Mesenchymal stem cell (in vitro differentiated cells and primary cell): ENCODE data around the gene GFRAL.

Experiments used
- DNase-seq: peaks from one replicate; pipeline ENCODE4 v3.0.0-alpha.2; 2013
- H2AFZ ChIP-seq: one replicate; pipeline ENCODE4 v1.6.1; 2013; ENCODE audit warnings: low read depth, mild to moderate bottlenecking, control low read depth, inconsistent platforms, low read length, moderate library complexity
- H2AK5ac ChIP-seq: 2 replicates; pipeline ENCODE4 v1.6.1; 2013; ENCODE audit warnings: low read length, moderate library complexity, mild to moderate bottlenecking, inconsistent platforms; ENCODE audit not compliant: severe bottlenecking
- H2BK120ac ChIP-seq: one replicate; pipeline ENCODE4 v1.6.1; 2013; ENCODE audit warnings: low read depth, mild to moderate bottlenecking, inconsistent platforms, low read length, moderate library complexity
- H2BK12ac ChIP-seq, 2 experiments: one replicate each; pipeline ENCODE4 v1.6.1; 2013; ENCODE audit warnings: inconsistent platforms in 2 of 2, low read length in 2 of 2, mild to moderate bottlenecking in 2 of 2, moderate library complexity in 2 of 2, control low read depth in 1 of 2
- H2BK15ac ChIP-seq: one replicate; pipeline ENCODE4 v1.6.1; 2013; ENCODE audit warnings: mild to moderate bottlenecking, low read depth, inconsistent platforms; ENCODE audit not compliant: poor library complexity, severe bottlenecking
- H2BK5ac ChIP-seq: 2 replicates; pipeline ENCODE4 v1.6.1; 2013; ENCODE audit warnings: low read depth, mild to moderate bottlenecking, low read length, control low read depth, inconsistent platforms; ENCODE audit not compliant: poor library complexity, severe bottlenecking
- H3K14ac ChIP-seq, 2 experiments: one replicate each; pipeline ENCODE4 v1.6.1; 2013; ENCODE audit warnings: inconsistent platforms in 2 of 2, low read length in 2 of 2, control low read depth in 1 of 2, mild to moderate bottlenecking in 1 of 2, moderate library complexity in 1 of 2
- H3K18ac ChIP-seq, 2 experiments: one replicate each; pipeline ENCODE4 v1.6.1; 2013; ENCODE audit warnings: inconsistent platforms in 2 of 2, low read length in 2 of 2, control low read depth in 1 of 2, low read depth in 1 of 2, mild to moderate bottlenecking in 1 of 2
- H3K23ac ChIP-seq, 2 experiments: one replicate each; pipeline ENCODE4 v1.6.1; 2013; ENCODE audit warnings: inconsistent platforms in 2 of 2, low read length in 2 of 2, mild to moderate bottlenecking in 2 of 2, moderate library complexity in 2 of 2, control low read depth in 1 of 2
- H3K27ac ChIP-seq: 2 replicates; pipeline ENCODE4 v1.5.1; 2013; ENCODE audit warnings: mild to moderate bottlenecking, moderate library complexity, low read length, control low read depth, inconsistent platforms; ENCODE audit not compliant: poor library complexity, severe bottlenecking
- H3K27me3 ChIP-seq, 2 experiments: 2 replicates each; pipeline versions ENCODE4 v1.6.1 to v1.7.0; 2013; ENCODE audit warnings: low read length in 2 of 2, mild to moderate bottlenecking in 2 of 2, moderate library complexity in 2 of 2, control low read depth in 1 of 2, inconsistent platforms in 1 of 2; ENCODE audit not compliant: control insufficient read depth in 1 of 2, insufficient read depth in 1 of 2
- H3K36me3 ChIP-seq, 2 experiments: 2 replicates each; pipeline versions ENCODE4 v1.6.1 to v1.7.0; 2013; ENCODE audit warnings: low read length in 2 of 2, control low read depth in 1 of 2, inconsistent platforms in 1 of 2, low read depth in 1 of 2, mild to moderate bottlenecking in 1 of 2; ENCODE audit not compliant: insufficient read depth in 2 of 2, control insufficient read depth in 1 of 2
- H3K4ac ChIP-seq, 2 experiments: one replicate each; pipeline ENCODE4 v1.6.1; 2013; ENCODE audit warnings: inconsistent platforms in 2 of 2, low read length in 2 of 2, mild to moderate bottlenecking in 2 of 2, moderate library complexity in 2 of 2, control low read depth in 1 of 2, low read depth in 1 of 2
- H3K4me1 ChIP-seq: 2 replicates; pipeline ENCODE4 v1.6.1; 2013; ENCODE audit warnings: low read depth, low read length, control low read depth; ENCODE audit not compliant: control insufficient read depth, insufficient read depth
- H3K4me2 ChIP-seq: 2 replicates; pipeline ENCODE4 v1.6.1; 2013; ENCODE audit warnings: low read length, mild to moderate bottlenecking, inconsistent platforms; ENCODE audit not compliant: poor library complexity, severe bottlenecking
- H3K4me3 ChIP-seq, 2 experiments: 2 replicates each; pipeline versions ENCODE4 v1.5.1 to v1.7.0; 2013; ENCODE audit warnings: low read length in 2 of 2, mild to moderate bottlenecking in 2 of 2, control low read depth in 1 of 2, low read depth in 1 of 2; ENCODE audit not compliant: insufficient read depth in 1 of 2
- H3K79me1 ChIP-seq: replicated peaks from 2 replicates; pipeline ENCODE4 v1.6.1; 2013; ENCODE audit warnings: mild to moderate bottlenecking, control low read depth, low read length, inconsistent platforms; ENCODE audit not compliant: poor library complexity, severe bottlenecking
- H3K9ac ChIP-seq: 2 replicates; pipeline ENCODE4 v1.7.0; 2013; ENCODE audit warnings: mild to moderate bottlenecking, low read length, moderate library complexity
- H3K9me3 ChIP-seq: 2 replicates; pipeline ENCODE4 v1.7.0; 2013; ENCODE audit warnings: mild to moderate bottlenecking, low read length; ENCODE audit not compliant: control insufficient read depth
- H4K8ac ChIP-seq: one replicate; pipeline ENCODE4 v1.6.1; 2013; ENCODE audit warnings: inconsistent platforms, mild to moderate bottlenecking, low read length, moderate library complexity
- H4K91ac ChIP-seq: one replicate; pipeline ENCODE4 v1.6.1; 2013; ENCODE audit warnings: mild to moderate bottlenecking, low read length, inconsistent platforms
- WGBS: methylation state at CpG from one replicate; pipeline ENCODE4 v1.1.7; 2013; ENCODE audit warnings: mixed read lengths; 5-methylcytosine and 5-hydroxymethylcytosine counted together

Gene GFRAL

GRCh38 chr6:55410674-55411073, 83.4 kb downstream of the GFRAL start:
- Histone ChIP-seq H2AK5ac (no peak overlapping the region), H3K79me1 (no peaks in the 10 kb centered on the region), H2BK5ac (no peak overlapping the region), H2AFZ (no peak overlapping the region), H3K27ac (no peak overlapping the region), H3K9me3 (no peaks in the 10 kb centered on the region), H3K4me3 (no peak overlapping the region), H4K91ac (no peak overlapping the region), H2BK12ac (no peak overlapping the region), H3K4me2 (no peak overlapping the region), H3K4ac (no peak overlapping the region), H3K27me3 (no peaks in the 10 kb centered on the region), H4K8ac (no peak overlapping the region), H2BK15ac (no peak overlapping the region), H3K18ac (no peak overlapping the region), H3K14ac (no peak overlapping the region), H3K23ac (no peak overlapping the region), H2BK120ac (no peak overlapping the region), H3K9ac (no peak overlapping the region), H3K4me1 (no peaks in the 10 kb centered on the region), H3K36me3 (no peaks in the 10 kb centered on the region)
- no peak for DNase-seq

GRCh38 chr6:55423933-55424332, 96.7 kb downstream of the GFRAL start:
- H3K9ac ChIP-seq = no peak overlapping the region
- H2AK5ac ChIP-seq = no peak overlapping the region
- H3K4me3 ChIP-seq = no peak overlapping the region
- no peaks in the 10 kb centered on the region for H3K79me1 ChIP-seq
- H2BK120ac ChIP-seq = no peak overlapping the region
- 40% methylated on average over 1 of the region's 2 CpGs for WGBS
- H2BK12ac ChIP-seq = no peak overlapping the region
- no peak overlapping the region for H3K18ac ChIP-seq
- no peak for DNase-seq
- H4K8ac ChIP-seq = no peak overlapping the region
- H3K27me3 ChIP-seq = no peaks in the 10 kb centered on the region
- H2AFZ ChIP-seq = no peak overlapping the region
- H3K4me2 ChIP-seq = no peak overlapping the region
- no peaks in the 10 kb centered on the region for H3K9me3 ChIP-seq
- no peaks in the 10 kb centered on the region for H3K4me1 ChIP-seq
- H3K27ac ChIP-seq = no peak overlapping the region
- H3K4ac ChIP-seq = no peak overlapping the region
- no peak overlapping the region for H4K91ac ChIP-seq
- no peak overlapping the region for H3K14ac ChIP-seq
- no peak overlapping the region for H3K23ac ChIP-seq
- H2BK5ac ChIP-seq = no peak overlapping the region
- no peaks in the 10 kb centered on the region for H3K36me3 ChIP-seq
- H2BK15ac ChIP-seq = no peak overlapping the region

- DNase-seq = peak; percentile 66
- Histone ChIP-seq H4K91ac (no peak overlapping the region), H2AK5ac (no peak overlapping the region), H3K4me1 (no peaks in the 10 kb centered on the region), H3K27ac (no peak overlapping the region), H2BK12ac (no peak overlapping the region), H3K23ac (no peak overlapping the region), H3K36me3 (no peaks in the 10 kb centered on the region), H3K27me3 (no peaks in the 10 kb centered on the region), H3K9me3 (no peaks in the 10 kb centered on the region), H2BK15ac (no peak overlapping the region), H3K4me2 (no peak overlapping the region), H4K8ac (no peak overlapping the region), H3K18ac (no peak overlapping the region), H2AFZ (no peak overlapping the region), H3K9ac (no peak overlapping the region), H3K14ac (no peak overlapping the region), H3K4me3 (no peak overlapping the region), H2BK120ac (no peak overlapping the region), H2BK5ac (no peak overlapping the region), H3K4ac (no peak overlapping the region), H3K79me1 (no peaks in the 10 kb centered on the region)
- WGBS = 44% methylated on average over 2 of the region's 2 CpGs
Measured at GRCh38 chr6:55433446-55434130, 106.3 kb downstream of the GFRAL start.

GRCh38 chr6:55437141-55437540, 109.9 kb downstream of the GFRAL start:
- Histone ChIP-seq H3K4me1 (no peaks in the 10 kb centered on the region), H4K8ac (no peak overlapping the region), H3K4ac (no peak overlapping the region), H3K14ac (peak overlapping the region in 1 of 2 experiments; percentile 20), H3K4me2 (no peak overlapping the region), H3K27ac (no peak overlapping the region), H3K79me1 (no peaks in the 10 kb centered on the region), H2AFZ (no peak overlapping the region), H2BK5ac (no peak overlapping the region), H4K91ac (no peak overlapping the region), H2BK15ac (no peak overlapping the region), H3K23ac (no peak overlapping the region), H2BK120ac (no peak overlapping the region), H3K18ac (no peak overlapping the region), H3K4me3 (no peak overlapping the region), H3K36me3 (no peaks in the 10 kb centered on the region), H2BK12ac (no peak overlapping the region), H3K27me3 (peaks cover 0 to 6% of the 10 kb centered on the region in 2 experiments), H3K9me3 (no peaks in the 10 kb centered on the region), H2AK5ac (no peak overlapping the region), H3K9ac (no peak overlapping the region)
- no peak for DNase-seq
- 95% methylated on average over 4 of the region's 4 CpGs for WGBS
